Measurements from ENCODE around the gene DOCK4.

GRCh38 chr7:111987886-111988285 lies 218.3 kb downstream of the DOCK4 start:
- TF ChIP-seq CTCF (IDR thresholded peaks at IDR 0.05) (no peak), POLR2A (IDR thresholded peaks at IDR 0.05) (no peak)
